Osteocyte (in vitro differentiated cells): ENCODE measurements around the gene TBKBP1. TPM values are rescaled to one million over a fixed set of nuclear protein-coding genes. Genes with fewer than 3 reads are reported as not detected.

Experiments
- DNase-seq: peaks from one replicate; pipeline ENCODE4 v3.0.0; 2021; ENCODE audit warnings: mixed read lengths; ENCODE audit not compliant: unreplicated experiment; ENCODE audit errors: extremely low spot score
- H3K27ac Mint-ChIP-seq: one replicate; pipeline ENCODE4 v1.8.0; 2021; ENCODE audit warnings: mild to moderate bottlenecking, mixed read lengths; ENCODE audit not compliant: unreplicated experiment
- H3K27me3 Mint-ChIP-seq: one replicate; pipeline ENCODE4 v1.8.0; 2021; ENCODE audit warnings: mixed read lengths; ENCODE audit not compliant: unreplicated experiment
- H3K36me3 Mint-ChIP-seq: one replicate; pipeline ENCODE4 v1.8.0; 2021; ENCODE audit warnings: mixed read lengths; ENCODE audit not compliant: unreplicated experiment
- H3K4me1 Mint-ChIP-seq: one replicate; pipeline ENCODE4 v1.8.0; 2021; ENCODE audit warnings: mixed read lengths; ENCODE audit not compliant: unreplicated experiment
- H3K4me3 Mint-ChIP-seq: one replicate; pipeline ENCODE4 v1.8.0; 2021; ENCODE audit warnings: mild to moderate bottlenecking, moderate library complexity, mixed read lengths; ENCODE audit not compliant: unreplicated experiment
- H3K9me3 Mint-ChIP-seq: one replicate; pipeline ENCODE4 v1.8.0; 2021; ENCODE audit warnings: mixed read lengths; ENCODE audit not compliant: unreplicated experiment
- CTCF ChIP-seq: fragments of 200-600 bp; sonication (generic); IDR thresholded peaks from 2 replicates; pipeline ENCODE4 v1.5.0; 2021; ENCODE audit warnings: antibody characterized with exemption, mild to moderate bottlenecking, moderate library complexity
- total RNA-seq: library from RNA; stranded (reverse); gene quantifications from 2 replicates; pipeline ENCODE4 v1.2.1, GENCODE V29; 2021

The TBKBP1 gene
- total RNA-seq, 1 donor from 2014 or later: 16.5 TPM

GRCh38 chr17:47650525-47651522 is 43.1 kb upstream of the TBKBP1 start:
- no peaks in the 10 kb centered on the region for H3K27me3 Mint-ChIP-seq
- peaks cover 25% of the 10 kb centered on the region for H3K36me3 Mint-ChIP-seq
- peak overlapping the region; percentile 69 for H3K27ac Mint-ChIP-seq
- H3K4me1 Mint-ChIP-seq: peaks cover 40% of the 10 kb centered on the region
- no peak for TF ChIP-seq CTCF
- H3K4me3 Mint-ChIP-seq: peak overlapping the region; percentile 83
- no peaks in the 10 kb centered on the region for H3K9me3 Mint-ChIP-seq
- peak; percentile 98 for DNase-seq

GRCh38 chr17:47651704-47652103 is 42.3 kb upstream of the TBKBP1 start:
- no peak for DNase-seq
- no peaks in the 10 kb centered on the region for H3K9me3 Mint-ChIP-seq
- no peaks in the 10 kb centered on the region for H3K27me3 Mint-ChIP-seq
- H3K4me3 Mint-ChIP-seq: no peak overlapping the region
- TF ChIP-seq CTCF: no peak
- H3K27ac Mint-ChIP-seq: no peak overlapping the region
- H3K36me3 Mint-ChIP-seq: peaks cover 32% of the 10 kb centered on the region
- peaks cover 40% of the 10 kb centered on the region for H3K4me1 Mint-ChIP-seq

GRCh38 chr17:47652570-47652969 is 41.4 kb upstream of the TBKBP1 start:
- Mint-ChIP-seq H3K36me3 (peaks cover 40% of the 10 kb centered on the region), H3K9me3 (no peaks in the 10 kb centered on the region)

GRCh38 chr17:47653442-47653841 is 40.5 kb upstream of the TBKBP1 start:
- H3K4me3 Mint-ChIP-seq: no peak overlapping the region
- no peaks in the 10 kb centered on the region for H3K27me3 Mint-ChIP-seq
- DNase-seq: no peak
- H3K27ac Mint-ChIP-seq: no peak overlapping the region
- H3K36me3 Mint-ChIP-seq: peaks cover 45% of the 10 kb centered on the region
- peaks cover 40% of the 10 kb centered on the region for H3K4me1 Mint-ChIP-seq
- no peaks in the 10 kb centered on the region for H3K9me3 Mint-ChIP-seq
- no peak for TF ChIP-seq CTCF

More at GRCh38 chr17:47652570-47652969, 41.4 kb upstream of the TBKBP1 start:
- Mint-ChIP-seq H3K4me3 (no peak overlapping the region), H3K27me3 (no peaks in the 10 kb centered on the region), H3K4me1 (peaks cover 40% of the 10 kb centered on the region), H3K27ac (no peak overlapping the region)
- no peak for TF ChIP-seq CTCF
- no peak for DNase-seq

GRCh38 chr17:47654991-47655390 is 39.0 kb upstream of the TBKBP1 start:
- DNase-seq: no peak
- no peak overlapping the region for H3K27ac Mint-ChIP-seq
- H3K36me3 Mint-ChIP-seq: peaks cover 50% of the 10 kb centered on the region
- H3K9me3 Mint-ChIP-seq: no peaks in the 10 kb centered on the region
- no peak for TF ChIP-seq CTCF
- peaks cover 37% of the 10 kb centered on the region for H3K4me1 Mint-ChIP-seq
- H3K27me3 Mint-ChIP-seq: no peaks in the 10 kb centered on the region
- H3K4me3 Mint-ChIP-seq: no peak overlapping the region
